SU-DHL-6 (cell line): ENCODE measurements around the gene DTHD1.

Experiments
- H2AFZ ChIP-seq: fragments of 200-600 bp; sonication (generic); 2 replicates; pipeline ENCODE4 v1.6.1; 2014; ENCODE audit warnings: low read depth, mild to moderate bottlenecking, moderate library complexity, mixed read lengths, antibody characterized with exemption, low read length; ENCODE audit not compliant: severe bottlenecking
- H3F3A ChIP-seq: fragments of 200-600 bp; shearing (Covaris generic); 2 replicates; pipeline ENCODE4 v1.6.0; 2016; ENCODE audit warnings: antibody characterized with exemption, mild to moderate bottlenecking; ENCODE audit not compliant: insufficient read depth
- H3K27ac ChIP-seq: fragments of 200-600 bp; sonication (generic); 2 replicates; pipeline ENCODE4 v1.5.1; 2016; ENCODE audit warnings: low read depth, mild to moderate bottlenecking, low read length, moderate library complexity, mixed read lengths
- H3K27me3 ChIP-seq: fragments of 200-600 bp; sonication (generic), shearing (Covaris generic); 2 replicates; pipeline ENCODE4 v1.6.0; 2014; ENCODE audit warnings: mild to moderate bottlenecking, low read length
- H3K36me3 ChIP-seq: fragments of 200-600 bp; sonication (generic); 2 replicates; pipeline ENCODE4 v1.6.1; 2014; ENCODE audit warnings: mild to moderate bottlenecking, low read length, mixed read lengths
- H3K4me2 ChIP-seq: fragments of 300-600, 200-600 bp; shearing (Covaris generic), sonication (generic); 2 replicates; pipeline ENCODE4 v1.6.0; 2014; ENCODE audit warnings: low read length, low read depth, mild to moderate bottlenecking; ENCODE audit not compliant: poor library complexity, severe bottlenecking
- H3K4me3 ChIP-seq: fragments of 200-600 bp; sonication (generic); 2 replicates; pipeline ENCODE4 v1.5.1; 2014; ENCODE audit warnings: antibody characterized with exemption, low read length, mild to moderate bottlenecking, mixed read lengths; ENCODE audit not compliant: insufficient read depth, poor library complexity, severe bottlenecking
- H3K79me2 ChIP-seq: fragments of 200-600 bp; sonication (generic); 2 replicates; pipeline ENCODE4 v1.6.1; 2014; ENCODE audit warnings: mild to moderate bottlenecking, low read length, moderate library complexity; ENCODE audit not compliant: insufficient read depth
- H3K9ac ChIP-seq: fragments of 200-600 bp; sonication (generic); 2 replicates; pipeline ENCODE4 v1.7.0; 2014; ENCODE audit warnings: mild to moderate bottlenecking, low read length
- H3K9me2 ChIP-seq: fragments of 200-600 bp; sonication (generic); replicated peaks from 2 replicates; pipeline ENCODE4 v1.6.1; 2014; ENCODE audit warnings: low read length; ENCODE audit not compliant: insufficient read depth
- H3K9me3 ChIP-seq: fragments of 200-600 bp; sonication (generic); 2 replicates; pipeline ENCODE4 v1.6.1; 2014; ENCODE audit warnings: low read length, mixed read lengths; ENCODE audit not compliant: insufficient read depth
- H4K20me1 ChIP-seq: fragments of 200-600 bp; sonication (generic); 2 replicates; pipeline ENCODE4 v1.6.1; 2014; ENCODE audit warnings: low read depth, mild to moderate bottlenecking, antibody characterized with exemption, low read length, moderate library complexity, mixed read lengths
- EZH2phosphoT487 ChIP-seq: fragments of 200-600 bp; sonication (generic), shearing (Covaris generic); conservative IDR thresholded peaks from 2 replicates; pipeline ENCODE4 v1.6.1; 2018; ENCODE audit warnings: mild to moderate bottlenecking, antibody characterized with exemption, low read length, moderate library complexity, mixed read lengths
- TF ChIP-seq, protein P1 (sequence below): fragments of 200-600 bp; sonication (generic); IDR thresholded peaks from one replicate; pipeline ENCODE4 v1.5.1; 2017; ENCODE audit warnings: antibody characterized with exemption, mild to moderate bottlenecking, low read length, moderate library complexity; ENCODE audit not compliant: insufficient read depth, poor library complexity, severe bottlenecking

DTHD1 gene

GRCh38 chr4:36337665-36338185 is 56.3 kb downstream of the DTHD1 start:
- no peak for TF ChIP-seq EZH2phosphoT487
- TF ChIP-seq, protein P1, sequence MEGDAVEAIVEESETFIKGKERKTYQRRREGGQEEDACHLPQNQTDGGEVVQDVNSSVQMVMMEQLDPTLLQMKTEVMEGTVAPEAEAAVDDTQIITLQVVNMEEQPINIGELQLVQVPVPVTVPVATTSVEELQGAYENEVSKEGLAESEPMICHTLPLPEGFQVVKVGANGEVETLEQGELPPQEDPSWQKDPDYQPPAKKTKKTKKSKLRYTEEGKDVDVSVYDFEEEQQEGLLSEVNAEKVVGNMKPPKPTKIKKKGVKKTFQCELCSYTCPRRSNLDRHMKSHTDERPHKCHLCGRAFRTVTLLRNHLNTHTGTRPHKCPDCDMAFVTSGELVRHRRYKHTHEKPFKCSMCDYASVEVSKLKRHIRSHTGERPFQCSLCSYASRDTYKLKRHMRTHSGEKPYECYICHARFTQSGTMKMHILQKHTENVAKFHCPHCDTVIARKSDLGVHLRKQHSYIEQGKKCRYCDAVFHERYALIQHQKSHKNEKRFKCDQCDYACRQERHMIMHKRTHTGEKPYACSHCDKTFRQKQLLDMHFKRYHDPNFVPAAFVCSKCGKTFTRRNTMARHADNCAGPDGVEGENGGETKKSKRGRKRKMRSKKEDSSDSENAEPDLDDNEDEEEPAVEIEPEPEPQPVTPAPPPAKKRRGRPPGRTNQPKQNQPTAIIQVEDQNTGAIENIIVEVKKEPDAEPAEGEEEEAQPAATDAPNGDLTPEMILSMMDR = no peak
- H3K9me2 ChIP-seq = no peaks in the 10 kb centered on the region

DNA sequence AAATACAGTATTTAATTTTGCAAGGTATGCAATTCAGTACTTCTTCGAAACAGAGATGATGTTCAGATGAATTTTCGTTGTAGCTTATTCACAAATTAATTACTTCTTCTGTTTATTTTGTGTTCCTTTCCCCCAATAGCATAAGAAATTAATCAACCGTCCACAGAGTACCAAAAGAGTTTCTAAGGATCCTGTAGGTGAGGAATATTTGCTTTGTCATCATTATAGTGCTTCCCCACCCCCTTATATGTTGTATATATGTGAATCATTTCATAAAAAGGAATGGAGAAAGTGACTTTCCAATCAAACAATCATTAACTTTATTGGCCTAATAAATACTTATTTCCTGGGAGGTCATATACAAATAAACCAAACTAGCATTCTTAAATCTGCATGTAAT is 57.6 kb downstream of the DTHD1 start:
- Histone ChIP-seq H3K27me3 (no peaks in the 10 kb centered on the region), H3F3A (no peaks in the 10 kb centered on the region), H3K4me2 (no peak overlapping the region), H2AFZ (no peak overlapping the region), H3K9me3 (no peaks in the 10 kb centered on the region), H4K20me1 (no peaks in the 10 kb centered on the region), H3K36me3 (no peaks in the 10 kb centered on the region), H3K9me2 (no peaks in the 10 kb centered on the region), H3K27ac (no peak overlapping the region), H3K79me2 (no peaks in the 10 kb centered on the region), H3K9ac (no peak overlapping the region), H3K4me3 (no peak overlapping the region)
- TF ChIP-seq EZH2phosphoT487 = no peak
- TF ChIP-seq, protein P1 = no peak

More at GRCh38 chr4:36337665-36338185, 56.3 kb downstream of the DTHD1 start:
- no peak overlapping the region for H3K4me2 ChIP-seq
- H3K27me3 ChIP-seq = no peaks in the 10 kb centered on the region
- H3K9me3 ChIP-seq = no peaks in the 10 kb centered on the region
- no peaks in the 10 kb centered on the region for H3K36me3 ChIP-seq
- H3F3A ChIP-seq = no peaks in the 10 kb centered on the region
- no peak overlapping the region for H2AFZ ChIP-seq
- no peaks in the 10 kb centered on the region for H3K79me2 ChIP-seq
- no peak overlapping the region for H3K27ac ChIP-seq
- no peaks in the 10 kb centered on the region for H4K20me1 ChIP-seq
- H3K4me3 ChIP-seq = no peak overlapping the region
- no peak overlapping the region for H3K9ac ChIP-seq

DNA sequence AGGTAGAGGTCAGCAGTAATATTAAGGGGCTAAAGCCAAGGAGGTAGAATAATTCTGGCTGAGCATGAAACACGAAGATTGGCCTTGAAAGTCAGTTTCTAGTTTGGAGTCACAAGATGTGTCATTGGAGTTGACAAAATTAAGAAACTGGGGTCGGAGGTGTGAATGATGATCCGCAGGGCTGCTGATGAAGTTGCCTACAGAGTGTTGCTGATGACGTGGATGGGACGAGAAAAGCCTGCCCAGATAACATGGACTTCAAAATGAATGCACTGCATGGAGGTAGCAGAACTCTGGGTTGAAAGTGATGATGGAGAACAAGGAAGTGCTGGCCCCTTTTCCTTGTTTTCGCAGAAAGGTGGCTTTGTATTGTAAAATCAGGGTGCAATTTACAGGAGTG is 60.5 kb downstream of the DTHD1 start:
- no peak for TF ChIP-seq EZH2phosphoT487
- TF ChIP-seq, protein P1 = no peak
- H3K27ac ChIP-seq = no peak overlapping the region
- H3K4me3 ChIP-seq = no peak overlapping the region
- no peaks in the 10 kb centered on the region for H3K9me2 ChIP-seq
- no peak overlapping the region for H3K9ac ChIP-seq
- H3K9me3 ChIP-seq = no peaks in the 10 kb centered on the region
- H3K36me3 ChIP-seq = no peaks in the 10 kb centered on the region
- no peaks in the 10 kb centered on the region for H4K20me1 ChIP-seq
- H3F3A ChIP-seq = no peaks in the 10 kb centered on the region
- no peaks in the 10 kb centered on the region for H3K27me3 ChIP-seq
- H3K79me2 ChIP-seq = no peaks in the 10 kb centered on the region
- no peak overlapping the region for H3K4me2 ChIP-seq
- no peak overlapping the region for H2AFZ ChIP-seq
